ENCODE results near the gene HMGCS1. TPM values are rescaled to one million over a fixed set of nuclear protein-coding genes. Genes with fewer than 3 reads are reported as not detected.
A peak's percentile ranks its signal among the peaks of the same experiment; 100 is the strongest.
"Not testable (repeated sequence)": the region's sequence is repeated elsewhere in the genome, so short reads cannot be mapped to it uniquely, and the experiment has no call there.

HMGCS1 gene
- total RNA-seq, 1 donor from 2014 or later = 101 TPM

- no peak for DNase-seq (ENCODE audit: low read depth)
These were observed 38.6 kb downstream of the HMGCS1 start for GRCh38 chr5:43274435-43275114.

DNA sequence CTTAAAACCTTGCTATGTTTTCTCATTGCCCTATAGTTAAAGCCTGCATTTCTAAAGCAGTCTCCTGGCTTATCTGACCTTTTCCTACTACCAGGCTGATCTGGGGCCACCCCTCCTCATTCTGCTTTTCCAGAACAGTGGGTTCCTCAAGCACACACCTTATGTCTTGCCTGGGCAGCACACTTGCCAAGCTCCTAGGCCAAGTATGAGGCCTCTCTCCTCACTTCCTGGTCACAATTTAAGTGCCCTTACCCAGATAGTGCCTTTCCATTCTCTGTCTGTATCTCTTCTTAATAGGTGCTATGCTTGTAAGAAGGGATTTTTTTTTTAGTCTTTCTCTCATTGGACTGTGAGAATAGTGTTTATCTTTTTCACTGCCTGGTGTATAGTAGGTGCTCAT is 39.7 kb downstream of the HMGCS1 start:
- no peak for DNase-seq (ENCODE audit: low read depth)

- no peak for DNase-seq (ENCODE audit: low read depth)
These were observed 42.6 kb downstream of the HMGCS1 start for GRCh38 chr5:43270645-43271044.

DNA sequence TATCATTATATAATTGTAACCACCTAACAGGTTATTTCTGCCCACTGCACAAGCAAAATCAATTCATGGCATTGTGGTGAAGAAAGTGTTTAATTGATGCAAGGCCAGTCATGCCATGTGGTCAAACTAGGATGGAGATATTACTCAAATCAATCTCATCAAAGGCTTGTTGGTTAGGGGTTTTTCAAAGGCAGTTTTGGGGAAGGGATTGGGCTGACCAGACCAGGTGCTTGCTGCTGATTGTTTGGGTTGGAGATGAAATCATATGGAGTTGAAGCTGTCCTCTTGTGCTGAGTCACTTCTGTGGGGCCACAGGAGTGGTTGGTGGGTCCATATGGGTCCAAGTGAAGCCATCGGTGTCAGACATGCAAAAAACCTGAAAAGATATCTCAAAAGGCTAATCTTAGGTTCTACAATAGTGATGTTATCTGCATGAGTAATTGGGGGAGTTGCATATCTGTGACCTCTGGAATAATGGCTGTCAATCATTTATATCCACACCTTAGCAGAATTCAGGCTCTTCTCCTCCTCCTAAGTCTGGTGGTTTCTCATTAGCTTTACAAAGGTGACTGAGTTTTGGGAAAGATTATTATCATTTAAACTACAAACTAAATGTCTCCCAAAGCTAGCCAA is 44.9 kb downstream of the HMGCS1 start:
- no peak for DNase-seq (ENCODE audit: low read depth)

GRCh38 chr5:43262269-43262668 is 50.9 kb downstream of the HMGCS1 start:
- not testable (repeated sequence) for DNase-seq (ENCODE audit: low read depth)

GRCh38 chr5:43258116-43258515 is 55.1 kb downstream of the HMGCS1 start:
- DNase-seq (ENCODE audit: low read depth) = no peak

DNA sequence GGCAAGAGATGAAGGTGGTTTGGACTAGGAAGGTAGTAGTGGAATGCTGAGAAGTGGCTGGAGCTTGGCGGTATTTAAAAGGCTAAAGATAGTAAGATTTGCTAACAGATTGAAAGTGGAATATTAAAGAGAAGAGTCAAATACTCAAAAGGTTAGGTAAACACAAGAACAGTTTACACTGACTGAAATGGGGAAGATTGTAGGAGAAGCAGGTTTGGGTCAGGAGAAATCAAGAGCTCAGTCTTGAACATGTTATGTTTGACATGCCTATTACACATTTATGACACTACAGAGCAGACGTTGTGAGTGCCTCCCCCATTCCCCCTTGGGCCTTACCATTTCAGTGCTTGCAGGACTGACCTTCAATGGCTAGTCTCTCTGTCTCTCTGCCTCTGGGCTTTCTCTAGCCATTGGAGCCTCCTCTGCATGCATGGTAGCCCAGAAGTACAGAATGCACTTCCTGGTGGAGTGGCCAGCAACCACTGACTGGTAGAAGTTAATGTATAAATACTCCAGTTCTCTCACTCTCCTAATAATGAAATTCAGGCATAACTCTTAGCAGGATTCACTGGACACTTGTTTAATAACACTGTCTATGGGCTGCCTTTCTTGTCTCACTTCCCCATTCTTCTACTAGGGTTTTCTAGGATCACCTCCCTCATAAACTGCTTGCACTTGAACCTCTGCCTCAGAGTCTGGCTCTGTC is 56.8 kb downstream of the HMGCS1 start:
- no peak for DNase-seq (ENCODE audit: low read depth)

- no peak for DNase-seq (ENCODE audit: low read depth)
These were observed 57.5 kb downstream of the HMGCS1 start for GRCh38 chr5:43255704-43256103.

DNA sequence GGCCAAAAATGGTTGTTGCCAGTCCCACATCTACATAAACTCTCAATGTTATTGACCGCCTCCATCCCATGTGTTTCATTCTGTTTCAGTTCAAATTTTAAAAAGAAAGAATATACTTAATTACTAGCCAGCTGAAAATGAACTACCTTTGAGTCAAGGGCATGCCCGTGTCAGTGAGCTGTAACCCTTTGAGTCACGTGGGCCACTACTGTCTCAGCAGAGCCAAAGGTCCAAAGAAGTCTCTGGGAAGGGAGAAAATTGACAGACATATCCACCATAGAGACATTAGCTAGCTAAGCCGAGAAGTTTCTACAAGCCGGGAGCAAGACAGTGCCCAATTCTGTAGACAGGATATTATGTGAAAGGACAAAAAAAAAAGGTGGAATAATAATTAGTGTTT is 61.5 kb downstream of the HMGCS1 start:
- DNase-seq (ENCODE audit: low read depth) = no peak

- DNase-seq (ENCODE audit: low read depth) = no peak
These were observed 67.4 kb downstream of the HMGCS1 start for GRCh38 chr5:43245724-43246385.

GRCh38 chr5:43244823-43245565 is 68.2 kb downstream of the HMGCS1 start:
- no peak for DNase-seq (ENCODE audit: low read depth)

- no peak for DNase-seq (ENCODE audit: low read depth)
These were observed 69.9 kb downstream of the HMGCS1 start for GRCh38 chr5:43243270-43243669.

DNA sequence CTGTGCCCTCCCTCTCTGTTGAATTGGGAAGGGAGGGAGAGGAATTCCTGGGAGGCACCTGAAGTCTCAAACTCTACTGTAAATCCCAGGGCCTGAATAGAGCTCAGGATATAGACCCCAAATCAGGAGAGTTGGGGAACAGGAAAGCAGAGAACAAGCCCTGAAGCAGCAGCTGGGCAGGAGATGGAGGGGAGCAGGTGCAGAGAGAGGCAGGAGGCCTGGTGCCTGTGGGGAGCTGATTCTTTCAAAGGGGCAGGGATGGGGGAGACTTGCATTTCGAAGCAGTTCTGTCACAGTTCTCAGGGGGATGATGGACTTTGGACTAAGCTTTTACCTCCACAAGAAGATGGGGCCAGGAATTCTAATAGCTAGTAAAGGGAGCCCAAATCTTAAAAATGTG is 71.0 kb downstream of the HMGCS1 start:
- DNase-seq (ENCODE audit: low read depth) = peak; percentile 29

Other genes with a start within 250 kb of the HMGCS1 start
- gene ZNF131, start 192.5 kb downstream of the HMGCS1 start, total RNA-seq = 37.9 and 41.5 TPM in 2 replicates
- gene NIM1K, start 121.2 kb downstream of the HMGCS1 start, total RNA-seq = 0.21 and 0.35 TPM in 2 replicates
- gene CCL28, start 99.0 kb upstream of the HMGCS1 start, total RNA-seq = 0.05 and 0.43 TPM in 2 replicates
- gene TMEM267, start 170.5 kb upstream of the HMGCS1 start, total RNA-seq = 23.8 and 35.8 TPM in 2 replicates
- 2.0 and 3.6 TPM in 2 replicates for gene C5orf34, start 201.7 kb upstream of the HMGCS1 start, total RNA-seq
- gene PAIP1, start 243.7 kb upstream of the HMGCS1 start, total RNA-seq = 131 and 141 TPM in 2 replicates